ENCODE measurements around the gene OR2A7.
"Not testable (repeated sequence)": the region's sequence is repeated elsewhere in the genome, so short reads cannot be mapped to it uniquely, and the experiment has no call there.

- TF ChIP-seq CTCF (IDR thresholded peaks at IDR 0.05; ENCODE audit: low read depth, low read length); EZH2phosphoT487 (IDR thresholded peaks at IDR 0.05; ENCODE audit: low read depth): not testable (repeated sequence)
Measured at GRCh38 chr7:144309702-144310101, 45.1 kb upstream of the OR2A7 start.

All from OCI-LY3 (cell line).